Measurements from ENCODE around the gene ITIH4.

ITIH4 gene

GRCh38 chr3:52771702-52772101 lies 58.8 kb downstream of the ITIH4 start:
- DNase-seq = no peak

DNA sequence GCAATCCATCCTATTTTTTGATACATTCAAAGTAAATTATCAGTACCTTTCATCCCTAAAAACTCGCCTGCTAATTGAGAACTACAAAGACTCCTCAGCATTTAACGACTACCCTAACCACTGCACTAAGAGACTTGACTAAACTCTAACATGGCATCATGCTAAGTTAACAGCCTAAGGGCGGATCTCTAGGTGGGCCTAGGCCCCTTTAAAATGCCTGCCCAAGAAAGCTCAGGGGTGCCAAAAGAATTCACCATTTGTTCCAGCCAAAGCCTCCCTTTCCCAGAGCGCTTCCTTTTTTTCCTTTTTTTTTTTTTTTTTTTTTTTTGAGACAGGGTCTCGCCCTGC lies 59.2 kb downstream of the ITIH4 start:
- DNase-seq = no peak

DNA sequence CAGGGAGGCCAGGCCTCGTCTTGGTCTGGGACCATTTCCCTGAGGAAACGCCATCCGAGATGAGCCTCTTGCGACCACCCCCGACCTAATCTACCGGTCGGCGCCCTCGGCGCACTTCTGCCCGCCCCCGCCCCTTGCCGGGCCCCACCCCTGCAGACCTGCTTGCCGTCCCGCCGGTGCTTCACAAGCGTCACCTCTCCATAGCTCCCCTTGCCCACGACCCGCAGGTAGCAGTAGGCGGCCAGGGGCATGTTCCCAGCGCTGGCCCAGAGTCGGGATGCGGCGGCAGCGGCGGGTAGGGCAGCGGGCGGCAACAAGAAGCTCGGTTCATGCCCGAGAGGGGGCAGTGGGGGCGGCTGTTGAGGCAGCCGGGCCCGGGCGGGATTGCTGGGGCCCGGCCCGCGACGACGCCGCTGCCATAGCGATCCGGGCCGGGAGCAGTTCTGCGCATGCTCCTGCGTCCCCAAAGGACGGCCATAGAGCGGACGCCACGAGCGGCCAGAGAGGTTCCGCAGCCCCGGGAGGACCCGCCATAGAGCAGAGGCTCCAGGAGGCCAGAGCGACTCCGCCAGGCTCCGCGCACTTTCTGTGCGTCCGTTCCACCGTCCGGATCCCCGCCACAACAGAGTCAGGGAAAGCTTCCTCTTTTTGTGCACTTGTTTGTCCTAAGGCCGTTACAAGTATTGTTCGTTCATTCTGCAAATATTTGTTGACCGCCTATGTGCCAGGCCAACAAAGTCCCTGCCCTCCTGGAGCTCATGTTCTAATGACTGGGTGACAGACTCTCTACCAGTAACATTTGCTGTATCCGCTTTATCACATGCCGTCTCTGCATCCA lies 59.8 kb downstream of the ITIH4 start, which contains the start of gene NEK4:
NEK4 (minus strand) TSS at position 445 of the 838 bp plus-strand sequence; CDS start at position 251, 194 bp downstream.
- DNase-seq = peak; percentile 49 to 95 (median 86)

DNA sequence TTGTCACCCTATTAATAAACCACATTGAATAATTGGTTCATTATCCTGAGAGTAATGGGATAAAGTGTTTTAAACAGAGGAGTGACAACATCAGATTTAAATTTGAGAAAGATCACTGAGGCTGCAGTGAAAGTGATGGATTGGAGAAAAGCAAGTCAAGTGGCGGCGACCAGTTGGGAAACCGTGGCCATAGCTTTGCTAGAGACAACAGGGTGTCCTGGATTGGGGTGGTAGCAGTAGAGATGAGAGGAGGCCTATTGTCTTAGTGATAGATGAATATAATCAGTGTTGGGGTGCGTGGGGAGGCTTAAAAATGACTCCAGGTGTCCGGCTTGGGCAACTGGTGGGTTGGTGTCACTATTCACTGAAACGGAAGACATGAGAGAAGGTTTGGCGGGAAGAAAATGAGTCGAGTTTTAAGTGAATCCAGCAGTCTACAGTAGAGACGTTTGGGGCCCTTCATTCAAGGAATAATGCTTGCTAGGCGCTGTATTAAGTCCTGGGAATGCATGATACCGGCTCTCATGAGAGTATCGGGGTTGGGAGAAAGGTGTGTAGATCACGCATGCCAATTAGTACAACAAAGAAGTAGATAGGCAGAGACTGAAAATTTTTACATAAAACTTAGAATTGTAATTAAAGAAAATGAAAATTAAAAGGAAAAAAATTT lies 60.6 kb downstream of the ITIH4 start:
- no peak for DNase-seq

DNA sequence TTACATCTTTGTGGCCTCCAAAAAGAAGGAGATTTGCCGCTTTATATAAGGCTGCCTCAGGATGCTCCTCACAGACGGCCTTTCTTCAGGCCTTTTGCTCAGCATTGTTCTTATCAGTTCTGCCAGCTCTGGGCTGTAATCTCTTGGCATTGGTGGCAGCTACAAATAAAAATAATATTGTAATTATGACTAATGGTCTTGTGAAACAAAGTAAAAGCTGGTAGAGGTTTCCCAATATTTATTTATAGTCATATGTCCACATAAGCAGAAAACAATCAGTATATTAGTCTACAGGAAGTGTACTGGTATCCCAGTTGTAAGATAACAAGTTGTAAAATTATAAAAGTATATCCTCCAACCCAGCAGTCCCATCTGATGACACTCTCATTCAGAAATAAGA lies 67.0 kb downstream of the ITIH4 start:
- DNase-seq = no peak

Measured in amygdala (tissue), 56 donors.